GM19193 (cell line): ENCODE measurements around the gene NEK1.

Experiments
- POLR2A ChIP-seq: IDR thresholded peaks from 4 replicates; pipeline ENCODE4 v1.6.1; 2011; ENCODE audit not compliant: insufficient read depth, insufficient read length; ENCODE audit errors: extremely low read depth

Gene NEK1

DNA sequence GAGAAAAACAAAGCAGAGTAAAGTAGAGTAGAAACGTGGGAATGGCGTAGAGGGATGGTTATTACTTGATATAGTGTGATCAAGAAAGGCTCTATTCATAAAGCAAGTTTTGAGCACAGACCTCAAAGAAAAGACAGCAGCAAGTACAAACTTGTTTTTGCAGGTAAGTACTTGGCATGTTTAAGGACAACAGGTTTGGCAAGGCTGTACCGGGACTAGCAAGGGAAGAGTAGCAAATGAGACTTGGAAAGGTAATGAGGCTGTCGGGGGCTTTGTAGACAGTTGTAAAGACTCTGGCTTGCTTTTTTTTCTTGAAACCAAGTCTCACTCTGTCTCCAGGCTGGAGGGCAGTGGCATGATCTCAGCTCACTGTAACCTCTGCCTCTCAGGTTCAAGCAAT, 40.9 kb downstream of the NEK1 start:
- no peak for TF ChIP-seq POLR2A

DNA sequence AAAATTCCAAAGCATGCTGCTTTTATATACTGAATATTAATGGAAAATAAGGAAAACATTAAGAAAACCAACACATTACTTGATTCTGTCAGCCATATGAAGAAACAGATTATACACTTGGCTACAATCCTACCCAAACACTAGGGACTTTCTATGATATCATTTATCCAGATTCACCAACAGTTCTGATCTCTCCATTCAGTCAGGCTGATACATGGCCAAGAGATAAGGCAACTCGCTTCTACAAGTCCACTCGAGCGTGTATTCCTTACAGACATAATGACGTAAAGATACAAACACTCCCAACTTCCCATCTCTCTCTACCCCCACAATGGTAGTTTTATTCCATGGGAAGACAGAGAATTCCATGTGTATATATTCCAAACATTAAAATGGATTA, 44.5 kb downstream of the NEK1 start:
- no peak for TF ChIP-seq POLR2A

DNA sequence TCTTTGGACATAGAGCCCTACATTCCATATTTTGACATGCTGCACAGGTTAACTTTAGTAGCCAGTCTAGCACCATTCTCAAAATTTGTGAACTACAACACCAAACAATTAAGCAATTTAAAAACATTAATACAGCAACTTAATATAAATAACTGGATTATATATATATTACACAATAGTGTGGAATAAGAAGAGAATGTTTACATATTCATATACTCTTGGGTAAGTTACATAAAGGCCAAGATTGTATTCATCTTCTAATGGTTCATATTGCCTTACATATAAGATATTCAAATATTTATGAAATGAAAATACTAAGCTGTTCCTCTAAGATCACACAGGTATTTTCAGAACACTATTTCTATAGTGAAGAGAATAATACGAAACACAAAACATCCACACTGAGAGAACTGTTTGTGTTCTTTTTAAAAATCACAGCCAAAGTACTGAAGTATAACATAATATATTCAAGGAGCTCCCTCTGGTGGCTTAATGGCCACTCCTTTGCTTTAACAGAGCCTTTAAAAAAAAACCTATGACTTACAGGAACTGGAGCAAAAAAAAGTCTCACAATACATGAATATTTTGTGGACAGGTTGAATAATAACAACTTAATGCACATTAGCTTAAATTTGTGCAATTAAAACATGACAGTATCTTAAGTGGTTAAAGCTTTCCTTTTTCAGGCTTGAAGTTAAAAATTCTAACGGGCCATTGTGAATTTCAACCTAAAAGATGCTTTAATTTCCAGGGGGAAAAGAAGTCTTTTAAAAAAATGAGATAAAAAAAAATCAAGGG, 46.2 kb downstream of the NEK1 start:
- no peak for TF ChIP-seq POLR2A

DNA sequence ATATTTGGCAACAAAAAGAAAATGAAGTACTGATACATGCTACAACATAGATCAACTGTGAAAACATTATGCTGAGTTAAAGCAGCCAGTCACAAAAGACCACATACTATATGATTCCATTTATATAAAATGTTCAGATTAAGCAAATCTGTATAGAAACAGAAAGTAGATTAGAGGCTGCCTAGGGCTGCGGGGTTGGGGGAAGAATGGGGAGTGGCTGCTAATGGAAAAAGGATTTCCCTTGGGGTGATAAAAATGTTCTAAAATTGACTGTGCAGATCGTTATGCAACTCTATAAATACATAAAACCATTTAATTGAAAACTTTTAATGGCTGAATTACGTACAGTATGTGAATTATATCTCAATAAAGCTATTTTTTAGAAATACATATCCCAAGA, 46.8 kb downstream of the NEK1 start:
- TF ChIP-seq POLR2A, result no peak

DNA sequence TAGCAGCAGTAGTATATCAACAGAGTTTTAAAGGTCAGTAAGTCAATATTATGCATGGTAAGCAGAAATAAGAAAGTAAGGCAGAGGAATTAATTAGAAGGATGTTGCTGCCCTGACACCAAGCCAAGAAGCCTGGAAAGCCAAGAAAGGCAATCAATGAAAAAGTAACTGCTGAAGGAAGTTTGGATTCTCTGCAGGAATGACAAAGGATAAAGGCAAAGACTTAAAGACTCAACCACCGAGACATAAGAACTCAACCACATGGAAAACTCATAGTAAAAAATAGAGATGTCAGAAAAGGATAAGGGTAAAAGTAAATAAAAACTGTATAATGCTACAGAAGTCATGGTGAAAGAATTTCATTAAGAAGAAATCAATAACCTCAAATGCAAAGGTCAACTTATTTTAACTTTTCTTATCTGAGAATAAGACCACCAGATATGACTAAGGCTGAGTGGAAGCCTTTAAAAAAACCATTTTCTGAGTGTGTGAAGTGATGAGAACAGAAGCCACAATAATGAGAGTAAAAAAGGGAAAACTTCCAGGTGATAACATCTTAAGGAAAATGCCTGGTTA, 55.2 kb downstream of the NEK1 start:
- TF ChIP-seq POLR2A, result no peak

DNA sequence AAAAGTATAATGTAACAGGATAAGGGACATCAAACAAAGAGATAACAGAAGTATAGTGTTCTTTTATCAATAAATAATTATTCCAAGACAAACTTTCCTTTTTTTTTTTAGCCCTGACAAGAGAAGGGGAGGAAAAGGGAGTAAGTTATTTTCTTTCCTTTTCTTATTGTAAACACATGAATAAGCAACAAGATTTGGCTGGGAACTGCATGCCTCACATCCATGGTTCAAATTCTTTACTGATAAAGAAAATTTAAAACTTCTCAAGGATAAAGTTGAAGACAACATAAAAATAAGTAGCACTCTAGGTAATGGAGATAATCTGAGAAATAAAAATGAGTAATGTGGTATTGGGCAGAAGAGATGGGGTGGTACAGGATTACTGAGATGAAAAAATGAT, 71.6 kb downstream of the NEK1 start:
- TF ChIP-seq POLR2A, result no peak

DNA sequence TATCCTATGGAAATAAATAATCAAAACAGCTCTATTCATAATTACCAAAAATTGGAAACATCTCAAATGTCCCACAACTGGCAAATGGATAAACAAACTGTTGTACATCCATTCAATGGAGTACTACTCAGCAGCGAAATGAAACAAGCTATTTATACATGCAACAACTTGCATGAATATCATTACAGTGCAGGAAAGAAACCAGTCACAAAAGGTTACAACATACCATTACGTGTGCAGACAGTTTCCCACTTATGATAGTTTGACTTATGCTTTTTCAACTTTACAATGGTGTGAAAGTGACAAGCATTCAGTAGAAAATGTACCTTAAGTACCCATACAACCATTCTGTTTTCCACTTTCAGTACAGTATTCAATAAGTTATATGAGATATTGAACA, 82.3 kb downstream of the NEK1 start:
- no peak for TF ChIP-seq POLR2A

DNA sequence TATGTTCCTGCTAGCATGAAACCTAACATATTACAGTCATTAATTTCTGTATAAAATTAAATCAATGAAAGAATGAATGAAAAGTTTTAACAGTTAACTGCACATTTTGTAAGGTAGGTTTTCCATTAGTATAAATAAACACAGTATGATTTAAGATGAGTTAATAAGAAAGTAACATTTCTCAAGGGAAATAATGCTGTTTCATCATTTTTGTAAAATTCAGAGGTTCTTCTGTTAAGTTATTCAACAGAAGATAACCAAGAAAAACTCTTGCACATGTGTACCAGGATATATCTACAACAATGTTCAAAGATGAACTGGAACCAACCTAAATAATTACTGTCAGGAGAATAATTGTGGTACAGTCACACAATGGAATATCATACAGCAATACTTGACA, 88.6 kb downstream of the NEK1 start:
- TF ChIP-seq POLR2A, result no peak

DNA sequence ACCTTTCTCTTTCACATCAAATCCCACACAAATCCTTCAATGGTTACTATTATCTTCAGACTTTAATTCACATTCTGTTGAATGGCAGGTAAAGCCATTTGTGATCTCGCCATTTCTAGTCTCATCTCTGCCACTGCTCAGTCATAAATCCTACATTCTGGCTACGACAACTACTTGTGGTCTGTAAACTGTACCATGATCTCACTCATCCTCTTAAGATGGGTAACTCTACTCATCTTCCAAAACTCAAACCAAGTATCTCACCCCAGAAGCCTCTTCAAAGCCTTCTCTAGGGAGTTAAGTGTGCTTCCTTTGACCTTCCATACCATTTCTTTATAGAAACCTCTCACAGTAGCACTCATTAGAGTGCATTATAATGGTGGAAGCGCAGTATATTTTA, 101.8 kb downstream of the NEK1 start:
- no peak for TF ChIP-seq POLR2A

DNA sequence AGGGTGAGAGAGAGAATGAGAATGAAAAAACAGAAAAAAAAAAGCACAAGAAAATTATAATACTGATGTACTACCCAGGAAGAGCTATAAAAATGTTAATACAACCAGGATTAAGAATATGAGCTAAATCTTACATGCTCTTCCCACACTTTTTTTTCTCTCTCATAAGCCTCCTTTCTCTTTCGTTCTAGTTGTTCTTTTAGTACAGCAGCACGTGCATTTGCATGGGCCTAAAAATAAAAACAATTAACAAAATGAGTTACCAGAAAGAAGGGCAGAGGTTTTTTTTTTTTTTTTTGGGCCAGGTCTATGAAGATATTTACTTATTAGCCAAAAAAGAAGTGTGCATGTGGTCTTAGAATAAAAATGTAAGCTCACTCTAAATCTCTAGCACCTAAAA, 105.5 kb downstream of the NEK1 start:
- TF ChIP-seq POLR2A, result no peak

DNA sequence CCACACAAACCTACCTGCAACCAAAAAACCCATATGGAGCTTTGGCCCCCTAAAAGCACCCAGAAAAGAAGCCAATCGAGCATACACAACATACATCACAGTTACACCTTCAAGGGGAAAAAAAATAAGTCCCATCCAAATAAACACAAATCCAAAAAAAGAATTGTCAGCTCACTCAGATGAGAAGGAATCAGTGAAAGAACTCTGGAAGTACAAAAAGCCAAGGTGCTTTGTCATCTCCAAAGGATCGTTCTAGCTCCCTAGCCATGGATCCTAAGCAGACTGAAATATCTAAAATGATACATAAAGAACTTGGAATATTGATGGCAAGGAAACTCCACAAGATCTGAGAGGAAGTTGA, 119.2 kb downstream of the NEK1 start:
- no peak for TF ChIP-seq POLR2A

DNA sequence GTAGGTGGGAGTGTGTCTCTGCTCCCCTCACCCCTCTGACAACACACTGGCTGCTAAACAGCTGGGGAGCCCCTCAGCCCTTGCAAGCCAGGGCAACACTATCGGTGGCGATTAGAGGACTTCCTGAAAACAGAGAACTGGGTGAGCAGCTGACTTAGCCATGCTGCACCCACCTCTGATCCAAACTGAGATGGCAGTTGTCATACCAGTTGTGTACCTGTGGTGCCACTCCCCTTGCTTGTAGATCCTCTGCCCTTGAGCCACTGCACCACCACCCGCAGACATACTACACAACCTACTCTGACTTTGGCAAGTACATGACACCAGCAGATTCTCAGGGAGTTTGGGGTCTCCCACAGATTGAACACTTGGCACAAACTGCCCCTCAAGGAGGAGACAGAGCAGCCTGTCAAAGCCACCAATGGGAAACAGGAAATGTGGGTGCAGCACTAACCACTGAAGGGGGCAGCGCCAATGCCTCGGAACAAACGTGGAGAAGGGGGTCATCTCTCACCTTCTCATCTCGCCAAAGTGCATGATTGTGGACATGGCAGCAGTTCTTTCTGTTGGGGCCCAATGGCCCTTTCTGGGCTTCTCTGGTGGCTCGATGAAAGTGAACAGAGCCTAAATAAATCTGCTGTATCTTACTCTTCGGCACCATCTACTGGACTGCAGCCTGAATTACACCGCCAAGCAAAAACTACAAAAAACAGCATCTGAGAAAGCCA, 119.8 kb downstream of the NEK1 start:
- no peak for TF ChIP-seq POLR2A

DNA sequence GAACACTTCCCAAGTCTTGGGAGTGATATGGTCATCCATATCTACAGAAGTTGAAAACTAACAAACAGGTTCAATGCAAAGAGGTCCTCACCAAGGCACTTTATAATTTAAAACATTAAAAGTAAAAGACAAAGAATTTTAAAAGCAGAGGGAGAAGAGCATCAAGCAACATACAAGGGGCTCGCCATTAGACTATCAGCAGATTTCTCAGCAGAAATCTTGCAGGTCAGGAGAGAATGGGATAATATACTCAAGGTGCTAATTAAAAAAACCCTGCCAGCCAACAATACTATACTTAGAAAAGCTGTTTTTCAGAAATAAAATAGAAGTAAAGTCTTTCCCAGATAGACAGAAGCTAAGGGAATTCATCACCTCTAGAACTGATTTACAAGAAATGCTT, 121.2 kb downstream of the NEK1 start:
- no peak for TF ChIP-seq POLR2A

DNA sequence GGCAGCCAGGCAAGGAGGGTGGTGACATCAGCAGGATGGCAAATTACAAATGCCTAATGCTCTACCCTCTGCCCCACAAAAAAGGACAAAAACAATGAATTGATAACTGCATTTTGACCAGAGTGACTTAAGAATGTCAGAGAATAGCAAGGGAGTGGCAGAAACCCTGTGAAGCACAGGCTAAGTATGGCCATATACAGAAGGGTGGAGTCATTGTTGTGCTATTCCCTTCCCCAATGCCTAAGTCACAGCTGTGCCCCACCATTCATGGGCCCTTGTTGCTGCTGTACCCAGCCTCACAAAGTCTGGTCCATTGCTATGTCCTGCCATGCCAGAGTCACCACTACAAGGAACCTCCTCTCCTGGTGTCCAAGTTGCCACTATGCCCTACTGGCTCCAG, 123.1 kb downstream of the NEK1 start:
- TF ChIP-seq POLR2A, result no peak

DNA sequence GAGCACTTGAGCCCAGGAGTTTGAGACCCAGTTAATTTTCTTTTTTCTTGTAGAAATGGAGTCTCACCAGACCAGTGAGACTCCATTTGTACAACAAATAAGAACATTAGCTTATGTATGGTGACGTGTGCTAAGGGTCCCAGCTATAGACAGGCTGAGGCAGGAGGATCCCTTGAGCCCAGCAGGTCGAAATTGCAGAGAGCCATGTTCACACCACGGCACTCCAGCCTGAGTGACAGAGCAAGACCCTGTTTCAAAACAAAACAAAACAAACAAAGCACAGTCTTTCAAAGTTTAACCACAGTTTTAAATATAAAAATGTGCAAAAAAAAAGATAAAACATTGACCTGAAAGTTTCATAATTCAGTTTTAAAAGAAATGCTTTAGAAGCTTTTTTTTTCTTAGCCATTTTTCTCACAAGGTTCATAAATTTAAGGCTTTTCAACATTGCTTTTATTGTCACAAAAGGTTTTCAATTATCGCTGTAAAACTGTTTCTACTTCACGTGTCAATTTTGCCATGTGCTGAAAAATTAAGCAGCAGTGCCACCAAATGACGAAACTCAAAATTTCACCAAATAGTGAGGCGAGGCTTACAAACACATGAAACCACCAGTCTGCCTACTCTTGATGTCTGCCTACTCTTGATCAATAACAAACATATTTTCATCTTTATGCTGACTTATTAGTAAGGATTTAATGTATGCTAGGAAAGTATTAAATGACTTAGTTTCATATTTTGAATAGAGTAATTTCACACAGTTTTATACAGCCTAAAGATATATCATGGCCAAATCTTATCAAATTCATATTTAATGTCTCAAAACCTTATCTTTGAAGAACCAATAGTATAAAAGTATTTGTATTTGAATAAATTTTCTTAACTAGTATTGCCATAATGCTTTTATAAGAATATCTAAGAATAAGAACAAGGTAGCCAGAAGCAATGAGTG, 126.3 kb downstream of the NEK1 start:
- no peak for TF ChIP-seq POLR2A
